Neuron (in vitro differentiated cells): ENCODE results near the gene TOGARAM1.

Experiments used
- H2AFZ ChIP-seq: one replicate; pipeline ENCODE4 v1.6.1; 2013; ENCODE audit warnings: low read depth, mild to moderate bottlenecking, inconsistent platforms, low read length, moderate library complexity
- H3K27me3 ChIP-seq: one replicate; pipeline ENCODE4 v1.6.1; 2013; ENCODE audit warnings: low read length; ENCODE audit not compliant: insufficient read depth
- H3K36me3 ChIP-seq: one replicate; pipeline ENCODE4 v1.6.1; 2013; ENCODE audit warnings: low read length; ENCODE audit not compliant: insufficient read depth
- H3K4me1 ChIP-seq: one replicate; pipeline ENCODE4 v1.6.1; 2013; ENCODE audit warnings: low read length; ENCODE audit not compliant: insufficient read depth
- H3K4me3 ChIP-seq: 2 replicates; pipeline ENCODE4 v1.5.1; 2013; ENCODE audit warnings: mild to moderate bottlenecking, low read length, moderate library complexity
- H3K9me3 ChIP-seq: one replicate; pipeline ENCODE4 v1.6.1; 2013; ENCODE audit warnings: low read length

Gene TOGARAM1

GRCh38 chr14:44961554-44962333, at the start of gene TOGARAM1, which contains the start of gene KLHL28:
TSS of gene TOGARAM1 (plus strand) at chr14:44962190. CDS start at chr14:44962422, 232 bp downstream.
TSS of gene KLHL28 (minus strand) at chr14:44961947. CDS start at chr14:44945928, 16,019 bp downstream.
- peak within 1 kb of the TSS; percentile 56 for H2AFZ ChIP-seq
- no peaks in the 10 kb centered on the region for H3K9me3 ChIP-seq
- H3K4me3 ChIP-seq: peak within 1 kb of the TSS; percentile 77

GRCh38 chr14:44914849-44915248, 47.1 kb upstream of the TOGARAM1 start:
- peaks cover 3% of the 10 kb centered on the region for H3K4me1 ChIP-seq
- H3K9me3 ChIP-seq: no peaks in the 10 kb centered on the region
- H3K27me3 ChIP-seq: no peaks in the 10 kb centered on the region
- H3K36me3 ChIP-seq: no peaks in the 10 kb centered on the region
- H2AFZ ChIP-seq: no peak overlapping the region
- H3K4me3 ChIP-seq: no peak overlapping the region

More at GRCh38 chr14:44961554-44962333, at the start of gene TOGARAM1, which contains the start of gene KLHL28:
- no peaks in the 10 kb centered on the region for H3K27me3 ChIP-seq
- H3K4me1 ChIP-seq: peaks cover 26% of the 10 kb centered on the region
- H3K36me3 ChIP-seq: no peaks in the 10 kb centered on the region

- Histone ChIP-seq H2AFZ (no peak overlapping the region), H3K4me1 (no peaks in the 10 kb centered on the region), H3K36me3 (peaks cover 19% of the 10 kb centered on the region), H3K4me3 (no peak overlapping the region), H3K27me3 (no peaks in the 10 kb centered on the region), H3K9me3 (no peaks in the 10 kb centered on the region)
Measured at GRCh38 chr14:44928793-44929192, 33.2 kb upstream of the TOGARAM1 start.

GRCh38 chr14:44935155-44935554, 26.8 kb upstream of the TOGARAM1 start:
- Histone ChIP-seq H3K27me3 (no peaks in the 10 kb centered on the region), H2AFZ (no peak overlapping the region), H3K36me3 (peaks cover 40% of the 10 kb centered on the region), H3K4me1 (no peaks in the 10 kb centered on the region), H3K4me3 (no peak overlapping the region), H3K9me3 (peaks cover 10% of the 10 kb centered on the region)

GRCh38 chr14:44937547-44937946, 24.4 kb upstream of the TOGARAM1 start:
- no peak overlapping the region for H3K4me3 ChIP-seq
- H3K36me3 ChIP-seq: peaks cover 34% of the 10 kb centered on the region
- no peak overlapping the region for H2AFZ ChIP-seq
- H3K4me1 ChIP-seq: peaks cover 7% of the 10 kb centered on the region
- H3K9me3 ChIP-seq: peaks cover 10% of the 10 kb centered on the region
- no peaks in the 10 kb centered on the region for H3K27me3 ChIP-seq

GRCh38 chr14:44940211-44940610, 21.8 kb upstream of the TOGARAM1 start:
- H3K9me3 ChIP-seq: peaks cover 10% of the 10 kb centered on the region
- H3K27me3 ChIP-seq: no peaks in the 10 kb centered on the region
- no peak overlapping the region for H2AFZ ChIP-seq
- peaks cover 9% of the 10 kb centered on the region for H3K4me1 ChIP-seq
- no peak overlapping the region for H3K4me3 ChIP-seq
- peaks cover 39% of the 10 kb centered on the region for H3K36me3 ChIP-seq

GRCh38 chr14:44940944-44941343, 21.0 kb upstream of the TOGARAM1 start:
- no peak overlapping the region for H2AFZ ChIP-seq
- H3K4me3 ChIP-seq: no peak overlapping the region
- peaks cover 10% of the 10 kb centered on the region for H3K9me3 ChIP-seq
- H3K4me1 ChIP-seq: peaks cover 9% of the 10 kb centered on the region
- no peaks in the 10 kb centered on the region for H3K27me3 ChIP-seq
- peaks cover 44% of the 10 kb centered on the region for H3K36me3 ChIP-seq

- H2AFZ ChIP-seq: no peak overlapping the region
- peaks cover 10% of the 10 kb centered on the region for H3K9me3 ChIP-seq
- peaks cover 9% of the 10 kb centered on the region for H3K4me1 ChIP-seq
- H3K4me3 ChIP-seq: no peak overlapping the region
- no peaks in the 10 kb centered on the region for H3K27me3 ChIP-seq
- H3K36me3 ChIP-seq: peaks cover 42% of the 10 kb centered on the region
Measured at GRCh38 chr14:44941591-44941990, 20.4 kb upstream of the TOGARAM1 start.

GRCh38 chr14:44942436-44942835, 19.6 kb upstream of the TOGARAM1 start:
- peaks cover 40% of the 10 kb centered on the region for H3K36me3 ChIP-seq
- peaks cover 10% of the 10 kb centered on the region for H3K9me3 ChIP-seq
- H3K4me3 ChIP-seq: no peak overlapping the region
- H3K4me1 ChIP-seq: peaks cover 9% of the 10 kb centered on the region
- no peak overlapping the region for H2AFZ ChIP-seq
- H3K27me3 ChIP-seq: no peaks in the 10 kb centered on the region

GRCh38 chr14:44944107-44944506, 17.9 kb upstream of the TOGARAM1 start:
- Histone ChIP-seq H3K4me3 (no peak overlapping the region), H3K9me3 (peaks cover under 1% of the 10 kb centered on the region), H3K27me3 (no peaks in the 10 kb centered on the region), H2AFZ (no peak overlapping the region), H3K4me1 (peaks cover 9% of the 10 kb centered on the region), H3K36me3 (peaks cover 30% of the 10 kb centered on the region)

GRCh38 chr14:44945264-44945663, 16.7 kb upstream of the TOGARAM1 start:
- H2AFZ ChIP-seq: no peak overlapping the region
- no peaks in the 10 kb centered on the region for H3K9me3 ChIP-seq
- H3K4me3 ChIP-seq: no peak overlapping the region
- H3K27me3 ChIP-seq: no peaks in the 10 kb centered on the region
- peaks cover 30% of the 10 kb centered on the region for H3K36me3 ChIP-seq
- H3K4me1 ChIP-seq: peaks cover 9% of the 10 kb centered on the region

- no peaks in the 10 kb centered on the region for H3K27me3 ChIP-seq
- no peaks in the 10 kb centered on the region for H3K9me3 ChIP-seq
- H3K4me3 ChIP-seq: no peak overlapping the region
- no peak overlapping the region for H2AFZ ChIP-seq
- no peaks in the 10 kb centered on the region for H3K4me1 ChIP-seq
- H3K36me3 ChIP-seq: peaks cover 9% of the 10 kb centered on the region
Measured at GRCh38 chr14:44951051-44951450, 10.9 kb upstream of the TOGARAM1 start.

- H2AFZ ChIP-seq: no peak overlapping the region
- no peaks in the 10 kb centered on the region for H3K27me3 ChIP-seq
- H3K9me3 ChIP-seq: no peaks in the 10 kb centered on the region
- H3K36me3 ChIP-seq: peaks cover 5% of the 10 kb centered on the region
- no peaks in the 10 kb centered on the region for H3K4me1 ChIP-seq
- H3K4me3 ChIP-seq: no peak overlapping the region
Measured at GRCh38 chr14:44952391-44953110, 9.4 kb upstream of the TOGARAM1 start.
